HAP-1 (cell line): Measurements from ENCODE around the gene UNCX.

Experiments
- DNase-seq, 2 experiments: peaks; one replicate each; pipeline ENCODE4 v3.0.0-alpha.2; 2016 to 2020; ENCODE audit warnings: low spot score in 2 of 2
- H3K27me3 ChIP-seq: fragments of 250-450 bp; sonication (Bioruptor Pico); 2 replicates; pipeline ENCODE4 v1.5.1; 2020; ENCODE audit warnings: low read depth, mild to moderate bottlenecking, moderate library complexity
- H3K36me3 ChIP-seq: fragments of 250-450 bp; sonication (Bioruptor Pico); replicated peaks from 2 replicates; pipeline ENCODE4 v1.5.1; 2020; ENCODE audit warnings: mild to moderate bottlenecking
- H3K4me1 ChIP-seq: fragments of 250-450 bp; sonication (Bioruptor Pico); 2 replicates; pipeline ENCODE4 v1.5.1; 2020; ENCODE audit warnings: mild to moderate bottlenecking
- H3K4me3 ChIP-seq: fragments of 250-450 bp; sonication (Bioruptor Pico); 2 replicates; pipeline ENCODE4 v1.5.1; 2020; ENCODE audit warnings: mild to moderate bottlenecking, moderate library complexity
- H3K9me3 ChIP-seq: fragments of 250-450 bp; sonication (Bioruptor Pico); 2 replicates; pipeline ENCODE4 v1.5.1; 2020; ENCODE audit warnings: mild to moderate bottlenecking, moderate library complexity
- in situ Hi-C: fragments of 300-500 bp; cut with MboI; formaldehyde crosslinking; loops from 3 replicates; pipeline ENCODE4 v1.14.3; 2020; ENCODE audit warnings: low sequenced_read_pairs, inconsistent platforms, mixed read lengths

The UNCX gene

GRCh38 chr7:1239803-1240516, 7.3 kb downstream of the UNCX start:
- H3K4me3 ChIP-seq: no peak overlapping the region
- H3K27me3 ChIP-seq: peaks cover 86% of the 10 kb centered on the region

GRCh38 chr7:1240517-1241257, 8.0 kb downstream of the UNCX start:
- H3K27me3 ChIP-seq: peaks cover 85% of the 10 kb centered on the region
- no peak for DNase-seq
- in situ Hi-C loops: no loop called here
- no peaks in the 10 kb centered on the region for H3K9me3 ChIP-seq
- no peaks in the 10 kb centered on the region for H3K4me1 ChIP-seq
- no peaks in the 10 kb centered on the region for H3K36me3 ChIP-seq
- H3K4me3 ChIP-seq: no peak overlapping the region

More at GRCh38 chr7:1239803-1240516, 7.3 kb downstream of the UNCX start:
- DNase-seq: no peak
- in situ Hi-C loops: no loop called here
- Histone ChIP-seq H3K9me3 (no peaks in the 10 kb centered on the region), H3K4me1 (no peaks in the 10 kb centered on the region), H3K36me3 (no peaks in the 10 kb centered on the region)

GRCh38 chr7:1241258-1241602, 8.6 kb downstream of the UNCX start:
- no peak overlapping the region for H3K4me3 ChIP-seq

GRCh38 chr7:1241603-1242255, 9.1 kb downstream of the UNCX start:
- in situ Hi-C loops: no loop called here
- no peak for DNase-seq
- Histone ChIP-seq H3K36me3 (no peaks in the 10 kb centered on the region), H3K4me3 (no peak overlapping the region), H3K27me3 (peaks cover 93% of the 10 kb centered on the region), H3K9me3 (no peaks in the 10 kb centered on the region), H3K4me1 (no peaks in the 10 kb centered on the region)

More at GRCh38 chr7:1241258-1241602, 8.6 kb downstream of the UNCX start:
- no peaks in the 10 kb centered on the region for H3K9me3 ChIP-seq
- no peak for DNase-seq
- no peaks in the 10 kb centered on the region for H3K4me1 ChIP-seq
- no peaks in the 10 kb centered on the region for H3K36me3 ChIP-seq
- H3K27me3 ChIP-seq: peaks cover 88% of the 10 kb centered on the region
- in situ Hi-C loops: no loop called here

GRCh38 chr7:1242256-1242605, 9.6 kb downstream of the UNCX start:
- in situ Hi-C loops: no loop called here

GRCh38 chr7:1242606-1243289, 10.1 kb downstream of the UNCX start:
- peaks cover 91% of the 10 kb centered on the region for H3K27me3 ChIP-seq
- no peak for DNase-seq
- H3K4me3 ChIP-seq: no peak overlapping the region

More at GRCh38 chr7:1242256-1242605, 9.6 kb downstream of the UNCX start:
- H3K4me1 ChIP-seq: no peaks in the 10 kb centered on the region
- H3K9me3 ChIP-seq: no peaks in the 10 kb centered on the region
- no peak overlapping the region for H3K4me3 ChIP-seq
- H3K27me3 ChIP-seq: peaks cover 89% of the 10 kb centered on the region
- no peak for DNase-seq
- no peaks in the 10 kb centered on the region for H3K36me3 ChIP-seq

GRCh38 chr7:1243290-1243963, 10.8 kb downstream of the UNCX start:
- Histone ChIP-seq H3K4me1 (no peaks in the 10 kb centered on the region), H3K9me3 (no peaks in the 10 kb centered on the region), H3K36me3 (no peaks in the 10 kb centered on the region), H3K4me3 (no peak overlapping the region), H3K27me3 (peaks cover 92% of the 10 kb centered on the region)
- DNase-seq: no peak
- in situ Hi-C loops: no loop called here

More at GRCh38 chr7:1242606-1243289, 10.1 kb downstream of the UNCX start:
- Histone ChIP-seq H3K9me3 (no peaks in the 10 kb centered on the region), H3K4me1 (no peaks in the 10 kb centered on the region), H3K36me3 (no peaks in the 10 kb centered on the region)
- in situ Hi-C loops: no loop called here

- in situ Hi-C loops: no loop called here
Observed at GRCh38 chr7:1243964-1244416, 11.3 kb downstream of the UNCX start.

GRCh38 chr7:1244700-1245523, 12.2 kb downstream of the UNCX start:
- H3K27me3 ChIP-seq: peaks cover 83% of the 10 kb centered on the region
- no peaks in the 10 kb centered on the region for H3K9me3 ChIP-seq
- H3K36me3 ChIP-seq: no peaks in the 10 kb centered on the region
- H3K4me1 ChIP-seq: no peaks in the 10 kb centered on the region
- H3K4me3 ChIP-seq: no peak overlapping the region
- DNase-seq: no peak
- in situ Hi-C loops: no loop called here

More at GRCh38 chr7:1243964-1244416, 11.3 kb downstream of the UNCX start:
- Histone ChIP-seq H3K4me1 (no peaks in the 10 kb centered on the region), H3K36me3 (no peaks in the 10 kb centered on the region), H3K4me3 (no peak overlapping the region), H3K9me3 (no peaks in the 10 kb centered on the region), H3K27me3 (peaks cover 89% of the 10 kb centered on the region)
- DNase-seq: no peak

GRCh38 chr7:1245524-1246050, 12.9 kb downstream of the UNCX start:
- in situ Hi-C loops: no loop called here
- H3K36me3 ChIP-seq: no peaks in the 10 kb centered on the region
- no peaks in the 10 kb centered on the region for H3K9me3 ChIP-seq
- peaks cover 82% of the 10 kb centered on the region for H3K27me3 ChIP-seq
- H3K4me3 ChIP-seq: no peak overlapping the region
- DNase-seq: no peak
- no peaks in the 10 kb centered on the region for H3K4me1 ChIP-seq

GRCh38 chr7:1246160-1246870, 13.6 kb downstream of the UNCX start:
- in situ Hi-C loops: no loop called here
- DNase-seq: no peak

More at GRCh38 chr7:1246160-1246870, 13.6 kb downstream of the UNCX start:
- no peak overlapping the region for H3K4me3 ChIP-seq
- H3K36me3 ChIP-seq: no peaks in the 10 kb centered on the region
- peaks cover 75% of the 10 kb centered on the region for H3K27me3 ChIP-seq
- no peaks in the 10 kb centered on the region for H3K4me1 ChIP-seq
- H3K9me3 ChIP-seq: no peaks in the 10 kb centered on the region
